Stimulated activated CD8-positive, alpha-beta memory T cell treated with anti-CD3 and anti-CD28 coated beads, Interleukin-12 subunit alpha, Interleukin-12 subunit beta, amount 100 ng/mL, for 1 hour (primary cell): ENCODE results near the gene HADHB.
"Not testable (repeated sequence)": the region's sequence is repeated elsewhere in the genome, so short reads cannot be mapped to it uniquely, and the experiment has no call there.

Experiments
- DNase-seq: peaks from one replicate; pipeline ENCODE4 v3.0.0-alpha.2; 2020; ENCODE audit warnings: low read depth

Gene HADHB

DNA sequence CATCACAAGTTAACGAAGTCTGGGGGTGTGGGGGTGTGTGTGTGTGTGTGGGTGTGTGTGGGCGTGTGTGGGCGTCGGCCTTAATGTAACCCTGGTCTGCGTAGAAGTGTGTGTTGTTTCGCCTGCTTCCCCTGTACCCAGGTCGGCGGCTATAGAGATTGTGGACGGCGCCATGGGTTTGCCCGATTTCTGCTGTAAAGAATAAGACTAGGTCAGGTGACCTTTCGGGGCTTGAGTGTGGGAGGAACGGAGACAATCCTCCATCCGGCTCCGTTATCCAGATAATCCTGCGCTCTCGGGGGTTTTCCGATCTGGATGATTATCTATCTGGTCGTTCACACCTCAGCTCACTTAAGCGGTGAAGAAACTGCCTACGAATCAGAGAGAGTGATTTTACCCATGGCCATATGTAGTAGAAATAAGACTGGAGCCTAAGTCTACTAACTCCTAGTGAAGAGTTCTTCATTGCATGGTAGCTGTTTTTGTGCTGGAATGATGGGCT lies 543 bp downstream of the HADHB start:
- peak; percentile 40 for DNase-seq

DNA sequence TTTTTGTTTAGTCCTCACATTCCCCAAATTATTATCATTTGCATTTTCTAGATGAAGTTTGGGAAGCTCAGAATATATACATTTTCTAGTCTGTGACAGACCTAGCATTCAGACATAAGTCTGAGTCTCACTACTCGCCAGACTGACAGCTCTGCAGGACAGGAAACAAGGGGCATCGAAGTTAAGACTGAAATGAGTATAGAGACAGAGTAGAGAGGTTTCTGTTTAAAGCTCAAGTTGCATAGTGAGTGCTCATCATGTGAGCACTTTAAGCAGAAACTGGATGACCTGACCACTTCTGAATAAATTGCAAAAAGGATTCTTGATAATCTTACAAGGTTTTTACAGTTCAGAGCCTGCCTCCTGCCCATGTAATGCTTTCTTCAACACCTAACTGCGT lies 1.1 kb downstream of the HADHB start:
- no peak for DNase-seq

DNA sequence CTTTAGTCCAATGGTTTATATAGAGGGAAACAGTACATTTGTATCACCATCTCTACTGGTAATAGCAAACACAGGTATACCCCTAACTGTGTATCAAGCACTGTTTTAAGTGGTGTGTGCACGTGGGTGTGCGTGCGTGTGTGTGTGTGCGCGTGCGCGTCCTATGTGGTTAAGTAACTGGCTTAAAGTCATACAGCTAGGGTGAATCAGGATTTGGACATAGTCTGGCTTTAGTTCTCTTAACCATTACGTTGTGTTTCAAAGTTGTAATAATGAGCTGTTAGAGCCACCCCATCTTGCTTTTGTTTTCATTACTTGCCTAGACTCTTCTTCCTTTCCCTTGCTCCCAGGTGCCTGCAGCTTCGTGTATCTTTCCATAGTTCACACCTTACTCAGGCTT lies 2.1 kb downstream of the HADHB start:
- no peak for DNase-seq

DNA sequence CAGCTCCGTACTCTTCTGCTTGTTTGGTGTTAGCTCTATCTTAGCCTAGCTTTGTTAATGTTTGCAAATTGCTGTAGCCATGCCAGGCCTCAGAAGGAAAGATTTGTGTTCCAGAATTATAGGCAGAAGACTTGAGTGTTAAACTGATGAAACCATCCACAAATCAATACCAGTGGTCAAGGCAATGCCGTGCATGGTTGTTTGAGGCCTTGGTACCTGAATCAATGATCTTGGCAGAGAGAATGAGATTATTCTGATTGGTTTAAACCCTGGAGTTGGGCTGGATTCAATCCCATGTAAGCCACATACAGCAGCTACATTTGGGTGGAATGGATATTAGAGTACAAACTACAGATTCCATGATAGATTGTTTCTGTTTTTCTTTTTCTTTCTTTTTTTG lies 4.9 kb downstream of the HADHB start:
- DNase-seq: no peak

DNA sequence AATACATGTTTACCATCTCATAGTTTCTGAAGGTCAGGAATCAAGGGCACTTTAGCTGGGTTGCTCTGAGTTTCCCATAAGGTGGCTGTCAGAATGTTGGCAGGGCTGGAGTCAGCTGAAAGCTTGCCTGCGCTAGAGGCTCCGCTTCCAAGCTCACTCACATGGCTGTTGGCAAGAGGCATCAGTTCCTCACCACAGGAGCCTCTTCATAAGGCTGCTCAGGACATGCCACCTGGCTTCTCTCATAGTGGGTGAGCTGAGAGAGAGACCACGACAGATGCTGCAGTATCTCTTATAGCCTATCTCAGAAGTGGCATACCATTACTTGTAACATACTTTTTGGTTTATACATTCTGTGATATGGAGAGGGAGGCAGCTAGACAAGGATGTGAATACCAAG lies 7.2 kb downstream of the HADHB start:
- DNase-seq: no peak

DNA sequence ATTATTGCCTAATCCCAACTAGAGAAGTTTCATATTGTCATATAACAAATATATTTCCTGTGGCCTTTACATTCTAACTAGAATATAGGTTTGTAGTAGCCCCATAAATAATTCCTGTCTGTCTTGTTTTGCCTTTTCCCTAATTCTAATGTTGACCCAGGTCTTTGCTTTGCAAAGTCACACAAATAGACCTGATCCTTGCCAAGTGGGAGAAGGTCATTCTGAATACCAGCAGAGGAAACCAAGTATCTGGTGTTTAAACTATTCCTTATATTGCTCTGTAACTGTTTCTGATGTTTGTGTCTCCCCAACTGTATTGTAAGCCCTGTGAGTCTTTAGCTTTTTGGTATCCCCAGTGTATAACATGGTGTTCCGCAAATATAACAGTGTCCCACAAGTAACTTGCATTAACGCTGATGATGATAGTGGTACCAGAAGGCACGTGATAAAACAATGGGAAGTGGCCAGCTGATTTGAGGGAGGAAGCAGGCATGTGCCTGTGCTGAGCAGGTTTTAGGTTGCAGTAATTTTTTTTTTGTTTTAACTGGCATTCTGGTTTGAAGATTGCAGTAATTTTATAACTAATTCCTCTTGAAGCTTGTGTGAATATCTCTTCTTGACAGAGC lies 11.1 kb downstream of the HADHB start:
- DNase-seq: no peak

DNA sequence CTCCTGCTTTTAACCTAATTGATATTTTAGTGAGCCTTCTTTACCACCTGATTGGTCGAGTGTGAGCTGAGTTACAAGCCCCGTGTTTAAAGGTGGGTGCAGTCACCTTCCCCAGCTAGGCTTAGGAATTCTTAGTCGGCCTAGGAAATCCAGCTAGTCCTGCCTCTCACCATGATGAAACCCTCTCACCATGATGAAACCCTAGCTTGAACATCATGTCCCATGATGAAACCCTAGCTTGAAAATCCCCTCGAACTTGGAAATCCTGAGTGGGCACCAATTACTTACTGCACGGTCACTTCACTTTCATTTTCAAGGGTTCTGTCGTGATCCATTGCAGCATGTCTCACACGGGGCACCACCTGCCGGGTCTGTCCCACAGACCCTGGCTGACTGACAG lies 14.1 kb downstream of the HADHB start:
- DNase-seq: not testable (repeated sequence)

DNA sequence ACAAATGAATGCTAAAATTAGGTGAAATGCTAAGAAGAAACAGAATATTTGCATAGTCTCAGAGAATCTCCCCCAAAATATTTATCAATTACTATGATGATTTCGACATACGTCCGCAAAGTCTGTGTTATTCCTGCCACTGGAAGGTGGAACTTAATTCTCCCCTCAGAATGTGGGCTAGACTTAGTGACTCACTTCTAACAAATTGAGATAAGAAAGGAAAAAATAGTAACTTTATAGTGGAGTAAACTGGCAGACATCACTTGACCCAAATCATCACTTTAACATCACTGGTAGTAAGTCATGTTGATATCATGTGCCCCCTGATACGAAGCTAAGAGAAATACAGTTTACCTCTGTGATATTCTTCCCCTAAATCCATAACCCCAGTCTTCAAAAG lies 23.5 kb downstream of the HADHB start:
- no peak for DNase-seq

DNA sequence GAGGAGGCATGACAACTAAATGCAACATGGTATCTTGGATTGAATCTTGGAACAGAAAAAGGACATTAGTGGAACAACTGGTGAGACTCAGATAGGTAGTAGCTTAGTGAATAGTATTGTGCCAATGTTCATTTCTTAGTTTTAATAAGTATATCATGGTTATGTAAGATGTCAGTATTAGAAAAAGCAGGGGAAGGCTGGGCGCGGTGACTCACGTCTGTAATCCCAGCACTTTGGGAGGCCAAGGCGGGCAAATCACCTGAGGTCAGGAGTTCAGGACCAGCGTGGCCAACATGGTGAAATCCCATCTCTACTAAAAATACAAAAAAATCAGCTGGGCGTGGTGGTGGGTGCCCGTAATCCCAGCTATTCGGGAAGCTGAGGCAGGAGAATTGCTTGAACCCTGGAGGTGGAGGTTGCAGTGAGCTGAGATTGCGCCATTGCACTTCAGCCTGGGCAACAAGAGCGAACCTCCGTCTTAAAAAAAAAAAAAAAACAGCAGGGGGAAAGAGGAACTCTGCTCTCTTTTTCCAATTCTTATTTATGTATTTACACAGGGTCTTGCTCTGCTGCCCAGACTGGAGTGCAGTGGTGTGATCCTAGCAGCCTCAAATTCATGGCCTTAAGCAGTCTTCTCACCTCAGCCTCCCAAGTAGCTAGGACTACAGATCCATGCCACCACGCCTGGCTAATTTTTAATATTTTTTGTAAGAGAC lies 24.1 kb downstream of the HADHB start:
- not testable (repeated sequence) for DNase-seq

DNA sequence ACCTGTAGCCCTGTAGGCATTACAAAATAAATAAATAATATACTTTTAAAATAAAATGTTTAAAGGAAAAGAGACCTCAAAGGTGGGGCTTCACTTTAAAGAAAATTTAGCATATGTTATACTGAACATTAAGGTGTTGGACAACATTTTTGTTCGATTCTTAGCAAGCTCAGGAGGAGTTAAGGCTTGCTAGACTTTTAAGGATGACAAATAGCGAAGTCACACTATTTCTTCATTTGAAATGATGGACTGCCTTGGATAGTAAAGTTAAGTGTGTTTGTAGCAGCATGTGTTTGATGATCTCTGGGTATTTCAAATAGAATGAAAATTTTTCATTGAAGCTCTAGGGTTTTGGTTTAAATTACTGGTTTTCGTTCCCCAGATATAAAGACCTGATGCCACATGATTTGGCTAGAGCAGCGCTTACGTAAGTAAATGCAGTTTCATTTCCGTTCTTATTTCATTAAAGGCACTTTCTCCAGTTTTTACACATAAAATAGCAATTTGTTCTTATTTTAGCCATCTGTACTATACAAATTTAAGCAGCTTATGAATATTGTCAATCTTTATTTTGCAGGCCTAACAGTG lies 24.9 kb downstream of the HADHB start:
- DNase-seq: no peak

DNA sequence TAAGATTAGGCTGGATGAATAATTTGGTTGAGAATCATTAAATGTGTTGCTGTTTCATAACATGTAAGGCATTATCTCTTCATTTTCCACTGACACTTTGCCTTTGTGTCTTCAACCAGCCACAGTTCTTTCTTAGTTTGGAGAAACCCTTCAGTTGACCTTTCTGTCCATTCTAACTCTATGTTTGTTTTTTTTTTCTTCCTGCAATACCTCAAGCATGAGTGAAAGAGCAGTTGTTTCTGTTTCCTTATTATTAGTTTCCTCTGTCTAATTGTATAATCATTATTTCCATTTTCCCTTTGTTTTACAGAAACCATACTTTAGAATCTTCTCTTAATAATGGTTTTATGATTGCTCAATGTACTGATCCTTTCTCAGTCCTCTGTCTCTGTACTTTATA lies 25.6 kb downstream of the HADHB start:
- no peak for DNase-seq

DNA sequence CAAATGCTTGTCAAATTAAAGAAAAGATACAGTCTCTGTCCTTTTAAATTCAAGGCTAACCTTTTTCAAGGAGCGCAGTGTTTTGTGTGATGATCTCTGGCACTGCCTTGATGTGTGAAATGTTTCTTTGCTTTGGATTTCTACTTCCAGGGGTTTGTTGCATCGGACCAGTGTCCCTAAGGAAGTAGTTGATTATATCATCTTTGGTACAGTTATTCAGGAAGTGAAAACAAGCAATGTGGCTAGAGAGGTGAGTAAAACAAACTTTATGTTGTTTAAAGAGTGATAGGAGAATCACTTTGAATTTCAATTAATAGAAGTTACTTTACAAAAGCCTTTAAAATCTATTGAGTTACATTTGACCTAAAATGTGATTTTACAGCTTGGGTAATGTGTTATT lies 28.8 kb downstream of the HADHB start:
- no peak for DNase-seq

DNA sequence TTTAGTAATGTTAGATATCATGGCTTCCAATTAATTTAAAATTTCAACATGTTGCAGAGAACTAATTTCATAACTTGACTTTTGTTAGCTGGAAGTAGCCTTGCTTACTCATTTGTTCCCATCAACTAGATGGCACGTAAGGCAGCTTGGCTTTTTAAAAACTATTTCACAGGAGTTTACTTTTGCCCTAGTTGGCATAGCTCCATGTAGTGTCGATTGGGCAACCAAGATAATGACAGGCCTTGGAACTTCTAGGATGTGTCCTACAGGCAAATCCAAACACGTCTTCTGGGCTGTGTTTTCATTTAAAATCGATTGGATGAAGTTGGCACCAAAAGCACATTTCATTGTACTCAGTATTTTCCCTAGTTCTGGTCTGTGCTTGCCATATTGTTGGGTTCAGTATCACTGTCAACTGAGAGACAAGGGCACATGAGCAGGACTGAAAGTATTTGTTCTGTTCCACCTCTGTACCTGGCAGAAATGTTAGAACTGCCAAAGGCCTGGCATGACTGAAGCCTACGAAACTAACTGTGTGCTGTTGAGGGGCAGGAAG lies 29.4 kb downstream of the HADHB start:
- DNase-seq: no peak

DNA sequence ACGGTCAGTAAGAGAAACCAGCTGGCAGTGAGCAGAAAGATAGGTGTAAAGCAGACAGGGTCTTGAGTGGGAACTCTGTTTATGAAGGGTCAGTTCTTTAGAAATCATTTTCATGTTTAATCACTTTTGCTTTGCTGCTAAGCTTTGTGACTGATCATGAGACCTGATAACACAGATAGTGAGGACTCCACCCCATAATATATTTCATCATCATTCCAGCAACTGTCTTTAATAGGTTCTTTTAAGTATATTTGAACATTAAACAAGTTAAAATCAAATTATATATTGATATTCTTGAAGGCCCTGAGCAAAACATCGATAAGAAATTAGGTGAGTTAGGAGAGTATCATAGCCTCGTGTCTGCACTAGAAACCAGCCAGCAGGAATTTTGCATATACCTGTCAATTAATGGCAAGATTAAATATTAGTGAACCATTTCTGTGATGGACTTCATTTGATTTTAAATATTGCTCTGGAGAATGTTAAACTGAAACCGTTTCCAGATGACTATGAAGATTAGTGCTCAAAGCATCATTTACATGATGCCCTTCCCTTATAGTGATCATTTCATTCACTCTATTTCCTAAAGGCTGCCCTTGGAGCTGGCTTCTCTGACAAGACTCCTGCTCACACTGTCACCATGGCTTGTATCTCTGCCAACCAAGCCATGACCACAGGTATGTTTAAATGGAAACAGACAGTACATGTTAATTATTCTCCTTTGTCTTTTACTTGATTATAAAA lies 31.9 kb downstream of the HADHB start:
- no peak for DNase-seq

DNA sequence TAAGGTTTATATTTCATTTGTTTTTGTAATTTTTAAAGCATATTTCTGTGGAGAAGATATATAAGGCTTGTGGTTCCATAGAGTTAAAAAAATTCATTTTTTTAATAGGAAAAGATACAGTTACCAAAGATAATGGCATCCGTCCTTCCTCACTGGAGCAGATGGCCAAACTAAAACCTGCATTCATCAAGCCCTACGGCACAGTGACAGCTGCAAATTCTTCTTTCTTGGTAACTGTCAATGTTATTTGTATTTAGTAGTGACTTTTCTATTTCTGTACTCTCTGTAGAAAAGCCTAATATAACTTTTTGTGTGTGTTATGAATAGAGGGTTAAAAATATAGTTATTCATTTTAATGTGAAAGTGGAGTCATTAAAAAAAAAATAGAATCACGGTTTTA lies 35.1 kb downstream of the HADHB start:
- DNase-seq: no peak

DNA sequence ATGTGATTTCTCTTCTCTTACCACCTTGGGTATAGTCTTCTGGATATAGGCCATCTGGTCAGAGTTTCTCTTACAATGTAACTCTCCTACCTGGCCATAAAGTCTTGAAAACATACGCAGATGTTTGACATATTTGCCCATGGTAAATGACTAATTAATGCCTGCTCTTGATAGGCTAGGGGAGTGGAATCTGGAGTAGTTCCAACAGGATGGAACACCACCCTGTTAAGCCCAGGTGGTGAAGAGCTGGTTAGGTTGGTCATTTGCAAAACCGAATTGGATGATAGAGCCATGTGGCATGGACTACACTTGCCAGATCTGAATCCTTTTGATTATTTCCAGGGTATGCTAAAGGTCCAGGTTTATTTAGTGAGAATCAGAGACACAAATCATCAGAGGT lies 36.5 kb downstream of the HADHB start:
- DNase-seq: no peak

DNA sequence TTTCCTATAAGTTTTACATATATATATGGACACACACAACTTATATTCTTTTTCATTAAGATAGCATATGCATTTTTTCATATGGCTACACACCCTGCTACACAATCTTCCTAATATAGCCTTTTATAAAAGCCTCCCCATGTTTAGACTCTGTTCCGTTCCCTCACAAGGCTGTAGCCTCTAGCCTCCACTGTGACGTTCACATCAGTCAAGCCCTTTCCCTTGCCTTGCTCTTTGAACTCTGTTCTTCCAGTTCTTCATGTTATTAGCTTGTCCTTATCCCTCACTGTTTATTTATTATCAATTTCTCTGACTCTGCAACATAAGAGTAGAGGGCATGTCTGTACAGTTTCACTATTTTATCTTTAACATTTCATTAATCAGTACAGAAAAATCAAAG lies 38.9 kb downstream of the HADHB start:
- DNase-seq: no peak

DNA sequence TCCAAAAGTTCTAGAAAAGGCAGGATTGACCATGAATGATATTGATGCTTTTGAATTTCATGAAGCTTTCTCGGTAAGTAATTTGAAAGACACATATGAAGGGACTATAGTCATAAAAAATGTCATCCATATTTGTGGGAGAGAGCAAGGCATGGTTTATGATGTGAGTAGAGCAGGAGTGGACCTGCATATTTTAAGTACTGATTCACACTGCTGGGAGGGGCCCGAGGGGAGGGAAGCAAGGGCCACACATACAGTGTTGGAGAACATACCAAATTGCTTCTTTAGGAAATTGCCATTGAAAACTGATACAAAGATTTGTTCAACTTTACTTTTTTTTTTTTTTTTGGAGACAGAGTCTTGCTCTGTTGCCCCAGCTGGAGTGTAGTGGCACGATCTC lies 39.4 kb downstream of the HADHB start:
- DNase-seq: no peak

DNA sequence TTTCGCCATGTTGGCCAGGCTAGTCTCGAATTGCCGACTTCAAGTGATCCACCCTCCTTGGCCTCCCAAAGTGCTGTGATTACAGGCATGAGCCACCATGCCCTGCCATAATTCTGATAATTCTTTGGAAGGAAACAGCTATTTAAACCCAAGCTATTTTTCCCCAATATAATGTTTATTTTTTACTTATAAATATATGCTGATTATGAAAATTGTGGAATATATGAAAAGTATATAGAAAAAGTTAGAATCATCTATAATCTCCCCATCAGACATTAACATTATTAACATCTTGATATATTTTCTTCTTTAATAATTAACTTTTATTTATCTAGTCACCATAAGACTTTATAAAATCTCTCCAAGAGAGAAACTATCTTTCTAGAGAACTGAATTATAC lies 41.2 kb downstream of the HADHB start:
- DNase-seq: no peak

DNA sequence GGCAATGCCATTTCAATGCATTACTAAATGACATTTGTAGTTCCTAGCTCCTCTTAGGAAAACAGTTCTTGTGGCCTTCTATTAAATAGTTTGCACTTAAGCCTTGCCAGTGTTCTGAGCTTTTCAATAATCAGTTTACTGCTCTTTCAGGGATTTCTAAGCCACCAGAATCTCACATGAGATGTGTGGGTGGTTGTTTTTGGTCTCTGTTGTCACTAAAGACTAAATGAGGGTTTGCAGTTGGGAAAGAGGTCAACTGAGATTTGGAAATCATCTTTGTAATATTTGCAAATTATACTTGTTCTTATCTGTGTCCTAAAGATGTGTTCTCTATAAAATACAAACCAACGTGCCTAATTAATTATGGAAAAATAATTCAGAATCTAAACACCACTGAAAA lies 45.3 kb downstream of the HADHB start:
- no peak for DNase-seq

DNA sequence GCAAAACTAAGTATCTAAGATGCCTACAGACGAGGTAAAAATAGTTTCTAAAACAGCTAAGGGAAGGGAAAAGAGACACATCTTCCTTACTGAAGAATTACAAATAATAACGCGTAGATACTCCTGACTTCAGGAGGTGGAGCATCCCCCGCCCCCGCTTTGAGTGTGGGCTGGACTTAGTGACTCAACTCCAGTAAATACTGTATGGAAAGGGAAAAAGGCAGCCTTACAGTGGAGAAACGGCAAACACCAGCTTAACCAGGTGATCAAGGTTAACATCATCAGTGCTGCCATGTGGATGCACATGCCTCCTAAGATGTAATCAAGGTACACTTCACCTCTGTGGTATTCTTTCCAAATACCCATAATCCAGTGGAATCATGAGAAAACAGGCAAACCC lies 47.9 kb downstream of the HADHB start:
- no peak for DNase-seq

DNA sequence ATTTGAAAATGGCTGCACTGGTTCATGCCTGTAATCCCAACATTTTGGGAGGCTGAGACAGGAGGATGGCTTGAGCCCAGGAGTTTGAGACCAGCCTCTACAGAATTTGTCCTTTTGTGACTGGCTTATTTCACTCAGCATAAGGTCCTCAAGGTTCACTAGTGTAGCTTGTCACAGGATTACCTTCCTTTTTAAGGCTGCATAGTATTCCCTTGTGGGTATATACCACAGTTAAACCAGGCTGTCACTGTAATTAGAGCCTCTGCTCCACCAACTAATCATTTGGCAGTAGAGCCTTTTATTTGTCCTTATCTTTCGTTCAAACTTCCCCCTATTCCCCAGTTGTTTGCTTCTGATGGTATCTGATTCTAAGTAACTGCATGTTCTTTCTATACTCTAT lies 50.8 kb downstream of the HADHB start:
- no peak for DNase-seq

DNA sequence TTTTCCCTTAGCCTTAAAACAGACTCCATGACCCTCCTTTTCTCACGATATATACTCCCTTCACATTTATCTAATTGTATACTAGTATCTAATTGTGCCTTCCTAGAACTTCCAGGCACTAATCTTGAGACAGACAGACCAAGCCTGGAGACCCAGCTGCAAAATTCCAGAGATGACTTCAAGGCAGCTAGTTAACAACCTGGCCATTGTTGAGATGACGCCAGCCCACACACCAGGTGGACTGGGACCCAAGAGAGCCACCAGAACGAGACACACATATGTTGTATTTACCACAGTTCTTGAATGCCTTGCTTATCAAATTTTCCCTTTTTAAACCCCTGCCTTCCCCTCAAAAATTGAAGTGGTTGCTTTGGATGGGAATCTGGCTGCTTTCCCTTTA lies 52.3 kb downstream of the HADHB start:
- no peak for DNase-seq
